ENCODE results near the gene RPS6KA2. TPM values are rescaled to one million over a fixed set of nuclear protein-coding genes. Genes with fewer than 3 reads are reported as not detected.

Gene RPS6KA2
- polyA plus RNA-seq, 1 donor from 2014 or later: 4.9 TPM

DNA sequence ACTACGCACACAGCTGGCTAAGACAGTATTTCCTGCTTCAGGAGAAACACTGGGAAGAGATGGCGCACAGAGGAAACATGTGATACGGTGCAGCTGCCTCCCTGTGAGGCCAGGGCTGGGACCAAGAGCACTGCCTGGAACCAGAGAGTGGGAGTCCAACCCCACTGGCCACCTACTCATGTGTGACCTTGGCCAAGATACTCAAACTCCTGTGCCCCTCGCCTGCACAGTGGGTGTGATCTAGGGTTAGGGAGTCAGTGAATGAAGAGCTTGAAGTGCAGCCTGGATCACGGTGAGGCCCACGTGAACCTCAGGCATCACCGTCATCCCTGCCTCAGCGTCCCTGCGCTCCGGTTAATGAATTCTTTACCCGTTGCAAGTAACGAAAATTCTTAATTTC lies 202.6 kb downstream of the RPS6KA2 start:
- Mint-ChIP-seq H3K27me3 (peaks cover 2% of the 10 kb centered on the region), H3K4me1 (peaks cover 0 to 2% (median 0%) of the 10 kb centered on the region in 3 donors), H3K4me3 (no peak overlapping the region), H3K36me3 (no peaks in the 10 kb centered on the region), H3K9me3 (no peaks in the 10 kb centered on the region), H3K27ac (no peak overlapping the region)

- H3K4me3 Mint-ChIP-seq: no peak overlapping the region
- peaks cover 0 to 2% (median 0%) of the 10 kb centered on the region in 3 donors for H3K4me1 Mint-ChIP-seq
- H3K9me3 Mint-ChIP-seq: no peaks in the 10 kb centered on the region
- no peaks in the 10 kb centered on the region for H3K36me3 Mint-ChIP-seq
- H3K27me3 Mint-ChIP-seq: peaks cover 2% of the 10 kb centered on the region
- H3K27ac Mint-ChIP-seq: no peak overlapping the region
Observed at GRCh38 chr6:166423781-166424180, 203.3 kb downstream of the RPS6KA2 start.

DNA sequence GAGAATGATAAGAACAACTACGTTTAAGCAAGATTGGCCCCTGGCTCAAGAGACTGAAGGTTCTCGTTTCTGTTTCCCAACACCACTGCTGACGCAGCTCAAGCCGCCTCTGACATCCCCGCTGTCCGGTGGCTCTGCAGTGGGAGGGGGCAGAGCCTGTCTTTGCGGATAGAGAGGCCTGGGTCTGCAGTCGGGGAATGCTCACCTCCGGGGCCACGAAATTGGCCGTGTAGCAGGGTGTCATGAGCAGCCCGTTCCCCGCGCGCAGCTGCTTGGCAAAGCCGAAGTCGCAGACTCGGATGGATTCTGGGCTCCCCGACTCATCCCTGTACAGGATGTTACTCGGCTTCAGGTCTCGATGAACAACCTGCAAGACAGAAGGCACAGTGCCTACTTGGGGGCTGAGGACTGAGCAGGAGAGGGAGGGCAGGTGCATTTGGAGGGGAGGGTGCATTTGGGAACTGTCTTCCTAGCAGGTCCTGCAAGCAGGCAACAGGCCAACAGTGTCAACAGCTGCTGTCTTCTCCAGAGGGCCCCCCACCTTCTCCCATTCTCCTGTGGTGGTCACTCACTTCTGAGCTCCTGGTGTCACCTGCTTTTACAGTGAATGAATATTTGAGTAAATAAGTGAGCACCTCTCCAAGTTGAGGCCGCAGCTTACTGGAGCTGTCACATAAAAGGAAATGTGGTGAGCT lies 203.9 kb downstream of the RPS6KA2 start:
- no peak overlapping the region for H3K4me3 Mint-ChIP-seq
- no peaks in the 10 kb centered on the region for H3K36me3 Mint-ChIP-seq
- H3K27ac Mint-ChIP-seq: no peak overlapping the region
- H3K4me1 Mint-ChIP-seq: peaks cover 0 to 2% (median 0%) of the 10 kb centered on the region in 3 donors
- no peaks in the 10 kb centered on the region for H3K9me3 Mint-ChIP-seq
- H3K27me3 Mint-ChIP-seq: peaks cover 2% of the 10 kb centered on the region

GRCh38 chr6:166422201-166422940 lies 204.7 kb downstream of the RPS6KA2 start:
- no peak overlapping the region for H3K27ac Mint-ChIP-seq
- peaks cover 0 to 2% (median 0%) of the 10 kb centered on the region in 3 donors for H3K4me1 Mint-ChIP-seq
- no peaks in the 10 kb centered on the region for H3K36me3 Mint-ChIP-seq
- H3K9me3 Mint-ChIP-seq: no peaks in the 10 kb centered on the region
- no peak overlapping the region for H3K4me3 Mint-ChIP-seq
- H3K27me3 Mint-ChIP-seq: peaks cover 2% of the 10 kb centered on the region

DNA sequence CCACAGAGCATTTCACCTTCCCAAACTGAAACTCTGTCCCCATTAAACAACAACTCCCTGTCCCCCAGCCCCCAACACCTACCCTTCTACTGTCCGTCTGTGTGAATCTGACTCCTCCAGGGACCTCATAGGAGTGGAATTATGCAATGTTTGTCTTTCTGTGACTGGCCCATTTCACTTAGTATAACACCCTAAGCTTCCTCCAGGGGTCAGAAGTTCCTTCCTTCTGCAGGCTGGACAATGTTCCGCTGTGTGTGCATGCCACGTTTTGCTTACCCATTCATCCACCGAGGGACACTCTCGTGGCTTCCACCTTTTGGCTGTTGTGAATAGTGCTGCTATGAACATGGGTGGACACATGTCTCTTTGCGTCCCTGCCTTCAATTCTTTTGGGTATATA lies 206.7 kb downstream of the RPS6KA2 start:
- peaks cover 2% of the 10 kb centered on the region for H3K27me3 Mint-ChIP-seq
- peaks cover 0 to 4% (median 0%) of the 10 kb centered on the region in 3 donors for H3K4me1 Mint-ChIP-seq
- no peaks in the 10 kb centered on the region for H3K36me3 Mint-ChIP-seq
- H3K27ac Mint-ChIP-seq: no peak overlapping the region
- no peak overlapping the region for H3K4me3 Mint-ChIP-seq
- H3K9me3 Mint-ChIP-seq: peaks cover 0 to 8% (median 3%) of the 10 kb centered on the region in 3 donors

- no peak overlapping the region for H3K27ac Mint-ChIP-seq
- H3K4me1 Mint-ChIP-seq: peaks cover 0 to 6% (median 3%) of the 10 kb centered on the region in 3 donors
- peaks cover 0 to 8% (median 3%) of the 10 kb centered on the region in 3 donors for H3K9me3 Mint-ChIP-seq
- H3K27me3 Mint-ChIP-seq: peaks cover 2% of the 10 kb centered on the region
- H3K36me3 Mint-ChIP-seq: no peaks in the 10 kb centered on the region
- no peak overlapping the region for H3K4me3 Mint-ChIP-seq
Observed at GRCh38 chr6:166419717-166420116, 207.3 kb downstream of the RPS6KA2 start.

DNA sequence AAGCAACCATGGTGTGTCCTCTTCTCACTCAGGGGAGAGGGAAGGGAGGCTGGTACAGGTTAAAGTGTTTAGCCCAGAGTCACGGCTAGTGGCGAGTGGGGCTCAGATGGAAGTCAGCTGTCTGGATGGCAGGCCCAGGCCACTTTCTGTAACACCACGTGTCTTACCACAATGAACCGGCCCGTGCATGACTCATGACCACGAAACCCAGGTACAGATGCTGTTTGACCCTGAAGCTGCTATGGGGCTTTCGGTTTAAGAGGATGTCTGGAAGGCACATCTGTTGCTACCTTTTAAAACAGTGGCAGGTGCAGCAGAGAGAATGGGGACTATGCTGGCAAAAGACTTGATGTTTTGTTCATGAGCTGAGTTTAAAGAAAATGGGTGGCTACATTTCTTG lies 207.8 kb downstream of the RPS6KA2 start:
- peak overlapping the region in 1 of 4 donors; percentile 5 for H3K4me3 Mint-ChIP-seq
- peaks cover 2% of the 10 kb centered on the region for H3K27me3 Mint-ChIP-seq
- H3K4me1 Mint-ChIP-seq: peaks cover 0 to 6% (median 3%) of the 10 kb centered on the region in 3 donors
- H3K36me3 Mint-ChIP-seq: no peaks in the 10 kb centered on the region
- H3K27ac Mint-ChIP-seq: peak overlapping the region in 1 of 3 donors; percentile 85
- peaks cover 0 to 8% (median 3%) of the 10 kb centered on the region in 3 donors for H3K9me3 Mint-ChIP-seq

DNA sequence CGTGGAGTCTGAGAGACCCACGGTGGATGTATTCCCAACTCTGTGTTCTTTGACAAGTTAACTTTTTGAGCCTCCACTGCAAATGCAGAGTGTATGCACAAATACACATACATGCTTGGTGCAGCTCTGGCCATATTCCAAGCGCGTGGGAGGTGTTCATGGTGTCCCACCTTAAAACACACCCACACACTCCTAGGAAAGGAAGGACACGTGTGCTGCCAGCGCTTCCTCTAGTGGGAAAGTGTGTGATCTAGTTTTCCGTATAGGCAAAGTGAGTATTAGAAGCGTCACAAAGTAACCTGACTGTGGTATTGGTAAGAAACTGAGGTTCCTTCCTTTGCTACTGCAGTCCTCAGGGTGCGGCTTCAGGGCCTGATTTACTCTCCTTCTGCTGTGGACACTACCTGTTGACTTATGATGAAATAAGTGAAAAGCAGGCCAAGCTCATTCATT lies 208.3 kb downstream of the RPS6KA2 start:
- Mint-ChIP-seq H3K27ac (peak overlapping the region in 1 of 3 donors; percentile 85), H3K4me3 (no peak overlapping the region), H3K4me1 (peaks cover 0 to 6% (median 3%) of the 10 kb centered on the region in 3 donors)

DNA sequence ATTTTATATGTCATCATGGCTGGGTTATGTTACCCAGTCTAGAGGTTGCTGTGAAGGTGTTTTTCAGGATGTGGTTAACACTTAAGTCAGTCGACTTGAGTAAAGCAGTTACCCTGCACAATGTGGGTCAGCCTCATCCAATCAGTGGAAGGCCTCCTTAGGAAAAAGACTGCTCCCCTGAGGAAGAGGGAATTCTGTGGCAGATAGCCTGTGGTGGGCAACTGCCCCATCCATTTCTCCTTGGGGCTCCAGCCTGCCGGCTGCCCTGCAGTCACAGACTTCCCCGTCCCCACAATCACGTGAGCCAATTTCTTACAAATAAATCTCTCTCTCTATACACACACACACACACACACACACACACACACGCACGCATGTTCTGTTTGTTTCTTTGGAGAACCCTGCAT lies 209.8 kb downstream of the RPS6KA2 start:
- peaks cover 0 to 8% (median 3%) of the 10 kb centered on the region in 3 donors for H3K9me3 Mint-ChIP-seq
- H3K27ac Mint-ChIP-seq: no peak overlapping the region
- H3K27me3 Mint-ChIP-seq: no peaks in the 10 kb centered on the region
- peaks cover 0 to 6% (median 3%) of the 10 kb centered on the region in 3 donors for H3K4me1 Mint-ChIP-seq
- no peak overlapping the region for H3K4me3 Mint-ChIP-seq
- H3K36me3 Mint-ChIP-seq: no peaks in the 10 kb centered on the region

More for the DNA sequence above, 208.3 kb downstream of the RPS6KA2 start:
- Mint-ChIP-seq H3K27me3 (no peaks in the 10 kb centered on the region), H3K9me3 (peaks cover 0 to 8% (median 3%) of the 10 kb centered on the region in 3 donors), H3K36me3 (no peaks in the 10 kb centered on the region)

DNA sequence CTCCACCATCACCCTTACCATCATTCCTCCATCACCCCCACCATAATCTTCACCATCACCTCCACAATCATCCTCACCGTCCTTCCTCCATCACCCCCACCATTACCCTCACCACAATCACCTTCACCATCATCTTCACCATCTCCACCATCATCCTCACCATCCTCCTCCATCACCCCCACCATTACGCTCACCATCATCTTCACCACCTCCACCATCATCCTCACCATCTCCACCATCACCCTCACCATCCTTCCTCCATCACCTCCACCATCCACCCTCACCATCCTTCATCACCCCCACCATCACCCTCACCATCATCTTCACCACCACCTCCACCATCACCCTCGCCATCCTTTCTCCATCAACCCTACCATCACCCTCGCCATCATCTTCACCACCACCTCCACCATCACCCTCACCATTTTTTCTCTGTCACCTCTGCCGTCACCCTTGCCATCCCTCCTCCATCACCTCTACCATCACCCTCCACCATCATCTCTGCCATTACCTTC lies 211.2 kb downstream of the RPS6KA2 start:
- Mint-ChIP-seq H3K27me3 (no peaks in the 10 kb centered on the region), H3K27ac (no peak overlapping the region), H3K4me1 (peaks cover 0 to 7% (median 4%) of the 10 kb centered on the region in 3 donors), H3K36me3 (no peaks in the 10 kb centered on the region), H3K9me3 (peaks cover 0 to 8% (median 3%) of the 10 kb centered on the region in 3 donors), H3K4me3 (no peak overlapping the region)

GRCh38 chr6:166415306-166415705 lies 211.7 kb downstream of the RPS6KA2 start:
- H3K36me3 Mint-ChIP-seq: no peaks in the 10 kb centered on the region
- no peak overlapping the region for H3K4me3 Mint-ChIP-seq
- peaks cover 5 to 12% (median 10%) of the 10 kb centered on the region in 3 donors for H3K4me1 Mint-ChIP-seq
- H3K27me3 Mint-ChIP-seq: no peaks in the 10 kb centered on the region
- H3K27ac Mint-ChIP-seq: no peak overlapping the region
- peaks cover 0 to 8% (median 3%) of the 10 kb centered on the region in 3 donors for H3K9me3 Mint-ChIP-seq

- Mint-ChIP-seq H3K4me1 (peaks cover 9 to 16% (median 14%) of the 10 kb centered on the region in 3 donors), H3K4me3 (no peak overlapping the region), H3K27ac (no peak overlapping the region), H3K27me3 (peaks cover 1% of the 10 kb centered on the region), H3K36me3 (no peaks in the 10 kb centered on the region), H3K9me3 (peaks cover 0 to 8% (median 3%) of the 10 kb centered on the region in 3 donors)
Observed at GRCh38 chr6:166413491-166413951, 213.5 kb downstream of the RPS6KA2 start.

DNA sequence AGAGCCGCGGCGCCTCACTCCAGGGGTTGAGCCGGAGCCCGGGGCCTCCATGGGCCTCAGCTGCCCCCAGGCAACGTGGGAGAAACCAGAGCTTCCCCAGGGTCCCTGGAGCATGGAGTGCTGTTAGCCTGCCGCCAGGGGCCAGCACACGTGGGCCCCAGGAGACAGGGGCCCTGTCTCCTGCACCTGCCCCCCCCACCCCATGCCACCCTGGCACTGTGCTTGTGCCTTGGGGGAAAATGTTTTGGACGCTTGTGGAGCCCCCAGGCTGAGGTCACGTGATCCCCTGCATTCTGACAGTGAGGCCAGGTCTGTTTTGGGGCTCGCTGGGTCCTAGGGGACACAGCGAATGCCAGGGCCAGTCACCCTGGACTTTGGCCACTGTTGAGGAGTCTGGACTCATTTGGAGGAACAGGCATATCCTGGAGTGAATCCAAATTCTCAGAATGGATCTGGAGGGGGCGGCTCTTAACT lies 214.1 kb downstream of the RPS6KA2 start:
- peaks cover 1% of the 10 kb centered on the region for H3K27me3 Mint-ChIP-seq
- H3K4me3 Mint-ChIP-seq: no peak overlapping the region
- no peak overlapping the region for H3K27ac Mint-ChIP-seq
- H3K9me3 Mint-ChIP-seq: peaks cover 0 to 8% (median 3%) of the 10 kb centered on the region in 3 donors
- H3K36me3 Mint-ChIP-seq: no peaks in the 10 kb centered on the region
- H3K4me1 Mint-ChIP-seq: peaks cover 9 to 16% (median 14%) of the 10 kb centered on the region in 3 donors

DNA sequence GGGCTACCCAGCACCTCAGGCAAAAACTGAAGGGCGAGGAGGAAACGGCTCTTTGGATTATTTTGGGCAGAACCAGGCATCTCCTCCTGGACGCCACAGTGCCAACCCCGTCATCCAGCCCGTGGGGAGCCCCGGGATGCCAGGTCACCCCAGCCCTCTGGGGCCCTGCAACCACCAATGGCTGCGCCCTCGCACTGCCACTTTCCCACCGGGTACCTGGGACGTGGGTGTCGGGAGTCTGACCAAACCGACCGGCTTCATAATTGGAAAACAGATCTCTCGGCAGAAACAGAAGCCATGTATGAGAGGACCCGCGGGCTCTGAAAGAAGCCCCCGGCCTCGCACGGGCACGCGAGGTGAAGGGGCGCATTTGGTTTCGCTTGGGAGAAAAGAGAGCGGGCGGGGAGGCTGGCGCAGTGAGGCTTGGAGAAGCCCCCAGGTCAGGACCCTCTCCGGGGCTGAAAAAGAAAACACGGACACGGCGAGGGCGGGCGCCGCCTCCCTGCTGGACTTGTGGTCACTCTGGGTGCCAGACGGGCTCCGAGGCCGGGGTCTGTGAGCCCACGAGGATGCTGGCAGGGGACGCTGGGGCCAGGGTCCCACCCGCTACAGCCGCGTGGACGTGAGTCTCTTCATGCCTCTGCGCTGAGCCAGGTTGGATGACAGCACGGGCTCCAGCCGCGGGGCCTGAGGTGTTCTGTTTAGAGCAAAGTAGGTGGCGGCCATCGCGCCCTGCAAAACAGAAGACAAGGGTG lies 214.7 kb downstream of the RPS6KA2 start:
- Mint-ChIP-seq H3K36me3 (no peaks in the 10 kb centered on the region), H3K4me1 (peaks cover 9 to 16% (median 14%) of the 10 kb centered on the region in 3 donors), H3K27ac (no peak overlapping the region), H3K27me3 (peaks cover 1% of the 10 kb centered on the region), H3K4me3 (no peak overlapping the region), H3K9me3 (peaks cover 0 to 8% (median 3%) of the 10 kb centered on the region in 3 donors)
